Measurements from ENCODE around the gene NXPH4.

The NXPH4 gene

DNA sequence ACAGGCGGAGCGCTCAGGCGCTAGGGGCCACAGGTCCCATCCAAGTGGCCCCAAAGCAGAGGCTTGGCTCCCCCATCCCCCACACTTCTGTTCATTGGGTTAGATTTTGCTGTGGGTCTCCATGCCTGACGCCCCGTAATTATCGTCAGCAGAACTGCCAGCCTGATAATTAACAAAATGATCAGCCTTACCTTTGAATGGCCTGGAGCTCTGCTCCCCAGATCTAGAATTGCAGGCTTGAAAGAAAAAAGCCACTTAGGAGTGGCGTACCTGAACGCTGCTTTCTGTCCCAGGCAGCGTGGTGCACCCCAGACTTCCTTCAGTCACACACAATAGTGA, 40.5 kb upstream of the NXPH4 start:
- Histone ChIP-seq H3K9ac (ENCODE audit: low read length) (no peak overlapping the region), H3K4me1 (ENCODE audit: insufficient read depth, low read length) (peaks cover 8% of the 10 kb centered on the region), H3K9me3 (ENCODE audit: low read length) (no peaks in the 10 kb centered on the region), H3K27ac (ENCODE audit: low read depth, low read length) (no peak overlapping the region), H3K27me3 (ENCODE audit: control insufficient read depth in 1 of 2, insufficient read depth in 2 of 2, low read length in 2 of 2) (no peaks in the 10 kb centered on the region), H3K4me3 (ENCODE audit: low read depth in 1 of 2, low read length in 2 of 2) (no peak overlapping the region), H3K36me3 (ENCODE audit: insufficient read depth, low read length) (peaks cover 73% of the 10 kb centered on the region)

DNA sequence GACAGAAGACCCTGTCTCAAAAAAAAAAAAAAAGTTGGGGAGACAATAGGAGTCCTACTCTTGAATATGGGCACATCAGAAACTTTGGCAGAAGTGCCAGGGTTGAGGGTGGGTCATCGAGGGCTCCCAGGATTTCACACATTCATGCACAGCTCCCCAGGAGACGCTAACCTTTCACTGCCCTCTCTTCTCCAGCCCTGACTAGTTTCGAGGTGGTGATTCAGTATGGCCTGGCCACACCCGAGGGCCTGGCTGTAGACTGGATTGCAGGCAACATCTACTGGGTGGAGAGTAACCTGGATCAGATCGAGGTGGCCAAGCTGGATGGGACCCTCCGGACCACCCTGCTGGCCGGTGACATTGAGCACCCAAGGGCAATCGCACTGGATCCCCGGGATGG, 39.7 kb upstream of the NXPH4 start:
- Histone ChIP-seq H3K27ac (ENCODE audit: low read depth, low read length) (no peak overlapping the region), H3K4me3 (ENCODE audit: low read depth in 1 of 2, low read length in 2 of 2) (no peak overlapping the region), H3K36me3 (ENCODE audit: insufficient read depth, low read length) (peaks cover 80% of the 10 kb centered on the region), H3K4me1 (ENCODE audit: insufficient read depth, low read length) (peaks cover 8% of the 10 kb centered on the region), H3K9ac (ENCODE audit: low read length) (no peak overlapping the region), H3K27me3 (ENCODE audit: control insufficient read depth in 1 of 2, insufficient read depth in 2 of 2, low read length in 2 of 2) (no peaks in the 10 kb centered on the region), H3K9me3 (ENCODE audit: low read length) (no peaks in the 10 kb centered on the region)

DNA sequence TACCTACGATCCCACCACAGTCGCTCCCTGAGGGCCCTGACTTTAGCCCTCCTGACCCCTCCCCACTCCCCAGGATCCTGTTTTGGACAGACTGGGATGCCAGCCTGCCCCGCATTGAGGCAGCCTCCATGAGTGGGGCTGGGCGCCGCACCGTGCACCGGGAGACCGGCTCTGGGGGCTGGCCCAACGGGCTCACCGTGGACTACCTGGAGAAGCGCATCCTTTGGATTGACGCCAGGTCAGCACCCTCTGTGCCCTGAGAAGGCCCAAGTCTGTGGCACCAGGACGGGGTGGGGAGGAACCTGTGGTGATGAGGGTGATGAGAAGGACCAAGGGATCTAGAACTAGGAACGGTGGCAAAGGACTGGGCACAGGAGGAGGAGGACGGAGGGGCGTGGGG, 39.2 kb upstream of the NXPH4 start:
- H3K27ac ChIP-seq (ENCODE audit: low read depth, low read length): no peak overlapping the region
- H3K9ac ChIP-seq (ENCODE audit: low read length): no peak overlapping the region

DNA sequence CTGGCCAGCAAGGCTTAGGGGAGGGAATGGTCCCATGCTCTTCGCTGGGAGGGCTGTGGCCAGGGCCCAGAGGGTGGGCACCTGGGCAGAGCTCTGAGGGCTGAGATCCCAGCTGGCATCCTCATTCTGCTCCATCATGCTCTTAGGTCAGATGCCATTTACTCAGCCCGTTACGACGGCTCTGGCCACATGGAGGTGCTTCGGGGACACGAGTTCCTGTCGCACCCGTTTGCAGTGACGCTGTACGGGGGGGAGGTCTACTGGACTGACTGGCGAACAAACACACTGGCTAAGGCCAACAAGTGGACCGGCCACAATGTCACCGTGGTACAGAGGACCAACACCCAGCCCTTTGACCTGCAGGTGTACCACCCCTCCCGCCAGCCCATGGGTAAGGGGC, 38.4 kb upstream of the NXPH4 start:
- H3K4me1 ChIP-seq (ENCODE audit: insufficient read depth, low read length): peaks cover 8% of the 10 kb centered on the region
- peaks cover 85% of the 10 kb centered on the region for H3K36me3 ChIP-seq (ENCODE audit: insufficient read depth, low read length)

More for the DNA sequence above, 39.2 kb upstream of the NXPH4 start:
- no peaks in the 10 kb centered on the region for H3K27me3 ChIP-seq (ENCODE audit: control insufficient read depth in 1 of 2, insufficient read depth in 2 of 2, low read length in 2 of 2)
- H3K36me3 ChIP-seq (ENCODE audit: insufficient read depth, low read length): peaks cover 85% of the 10 kb centered on the region
- no peaks in the 10 kb centered on the region for H3K9me3 ChIP-seq (ENCODE audit: low read length)
- H3K4me3 ChIP-seq (ENCODE audit: low read depth in 1 of 2, low read length in 2 of 2): no peak overlapping the region
- H3K4me1 ChIP-seq (ENCODE audit: insufficient read depth, low read length): peaks cover 8% of the 10 kb centered on the region

DNA sequence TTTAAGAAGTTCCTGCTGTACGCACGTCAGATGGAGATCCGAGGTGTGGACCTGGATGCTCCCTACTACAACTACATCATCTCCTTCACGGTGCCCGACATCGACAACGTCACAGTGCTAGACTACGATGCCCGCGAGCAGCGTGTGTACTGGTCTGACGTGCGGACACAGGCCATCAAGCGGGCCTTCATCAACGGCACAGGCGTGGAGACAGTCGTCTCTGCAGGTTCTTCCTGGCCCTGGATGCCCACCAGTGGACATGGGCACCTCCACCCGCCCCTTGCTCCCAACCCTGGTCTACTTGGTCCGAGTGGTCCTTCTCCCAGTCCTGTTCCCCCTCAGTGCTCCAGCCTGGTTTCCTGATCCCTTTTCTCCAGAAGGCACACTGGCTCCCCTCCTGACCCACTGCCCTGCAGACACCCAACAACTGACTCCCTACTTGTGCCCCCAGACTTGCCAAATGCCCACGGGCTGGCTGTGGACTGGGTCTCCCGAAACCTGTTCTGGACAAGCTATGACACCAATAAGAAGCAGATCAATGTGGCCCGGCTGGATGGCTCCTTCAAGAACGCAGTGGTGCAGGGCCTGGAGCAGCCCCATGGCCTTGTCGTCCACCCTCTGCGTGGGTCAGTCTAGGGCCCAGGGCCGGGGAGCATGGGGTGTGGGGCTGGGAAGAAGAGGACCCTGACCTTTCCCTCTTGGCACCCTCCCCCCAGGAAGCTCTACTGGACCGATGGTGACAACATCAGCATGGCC, 37.1 kb upstream of the NXPH4 start:
- no peak overlapping the region for H3K27ac ChIP-seq (ENCODE audit: low read depth, low read length)
- H3K4me3 ChIP-seq (ENCODE audit: low read depth in 1 of 2, low read length in 2 of 2): no peak overlapping the region
- no peaks in the 10 kb centered on the region for H3K27me3 ChIP-seq (ENCODE audit: control insufficient read depth in 1 of 2, insufficient read depth in 2 of 2, low read length in 2 of 2)
- H3K9ac ChIP-seq (ENCODE audit: low read length): no peak overlapping the region
- H3K36me3 ChIP-seq (ENCODE audit: insufficient read depth, low read length): peaks cover 86% of the 10 kb centered on the region
- peaks cover 8% of the 10 kb centered on the region for H3K4me1 ChIP-seq (ENCODE audit: insufficient read depth, low read length)
- no peaks in the 10 kb centered on the region for H3K9me3 ChIP-seq (ENCODE audit: low read length)

More for the DNA sequence above, 38.4 kb upstream of the NXPH4 start:
- Histone ChIP-seq H3K4me3 (ENCODE audit: low read depth in 1 of 2, low read length in 2 of 2) (no peak overlapping the region), H3K9me3 (ENCODE audit: low read length) (no peaks in the 10 kb centered on the region), H3K27ac (ENCODE audit: low read depth, low read length) (no peak overlapping the region), H3K27me3 (ENCODE audit: control insufficient read depth in 1 of 2, insufficient read depth in 2 of 2, low read length in 2 of 2) (no peaks in the 10 kb centered on the region), H3K9ac (ENCODE audit: low read length) (no peak overlapping the region)

DNA sequence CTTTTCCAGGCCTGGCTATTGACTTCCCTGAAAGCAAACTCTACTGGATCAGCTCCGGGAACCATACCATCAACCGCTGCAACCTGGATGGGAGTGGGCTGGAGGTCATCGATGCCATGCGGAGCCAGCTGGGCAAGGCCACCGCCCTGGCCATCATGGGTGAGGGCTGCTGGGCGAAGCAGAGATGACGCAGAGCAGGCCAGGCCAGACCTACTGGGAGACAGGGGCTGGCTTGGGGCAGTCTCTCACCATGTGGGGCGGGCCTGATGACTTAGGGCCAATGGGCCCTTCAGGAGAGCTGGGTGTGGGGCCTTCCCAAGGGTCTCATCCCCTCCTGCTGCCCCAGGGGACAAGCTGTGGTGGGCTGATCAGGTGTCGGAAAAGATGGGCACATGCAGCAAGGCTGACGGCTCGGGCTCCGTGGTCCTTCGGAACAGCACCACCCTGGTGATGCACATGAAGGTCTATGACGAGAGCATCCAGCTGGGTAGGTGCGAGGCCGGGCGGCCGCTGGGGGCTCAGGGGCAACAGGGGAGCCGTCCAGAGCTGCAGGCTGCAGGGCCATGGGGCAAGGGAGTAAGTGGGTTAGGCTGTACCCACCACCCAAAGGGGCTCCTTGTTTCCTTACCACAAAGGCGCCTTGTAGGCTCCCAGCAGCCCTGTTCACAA, 36.1 kb upstream of the NXPH4 start:
- H3K27me3 ChIP-seq (ENCODE audit: control insufficient read depth in 1 of 2, insufficient read depth in 2 of 2, low read length in 2 of 2): no peaks in the 10 kb centered on the region
- H3K9ac ChIP-seq (ENCODE audit: low read length): no peak overlapping the region
- peaks cover 90% of the 10 kb centered on the region for H3K36me3 ChIP-seq (ENCODE audit: insufficient read depth, low read length)
- H3K27ac ChIP-seq (ENCODE audit: low read depth, low read length): no peak overlapping the region
- H3K4me1 ChIP-seq (ENCODE audit: insufficient read depth, low read length): peaks cover 4% of the 10 kb centered on the region
- no peak overlapping the region for H3K4me3 ChIP-seq (ENCODE audit: low read depth in 1 of 2, low read length in 2 of 2)
- H3K9me3 ChIP-seq (ENCODE audit: low read length): no peaks in the 10 kb centered on the region

DNA sequence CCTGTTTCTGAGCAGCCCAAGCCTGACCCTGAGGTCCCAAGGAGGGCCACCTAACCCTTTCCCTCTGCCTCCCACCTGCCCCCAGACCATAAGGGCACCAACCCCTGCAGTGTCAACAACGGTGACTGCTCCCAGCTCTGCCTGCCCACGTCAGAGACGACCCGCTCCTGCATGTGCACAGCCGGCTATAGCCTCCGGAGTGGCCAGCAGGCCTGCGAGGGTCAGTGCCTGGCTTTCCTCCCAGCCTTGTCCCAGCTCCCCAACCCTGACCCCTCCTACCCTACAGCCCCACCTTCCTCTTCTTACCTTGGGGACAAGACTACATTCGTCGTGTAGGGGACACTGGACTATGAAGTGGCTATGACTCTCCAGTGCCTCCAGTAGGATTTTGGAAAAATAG, 35.5 kb upstream of the NXPH4 start:
- Histone ChIP-seq H3K36me3 (ENCODE audit: insufficient read depth, low read length) (peaks cover 94% of the 10 kb centered on the region), H3K27ac (ENCODE audit: low read depth, low read length) (no peak overlapping the region), H3K9ac (ENCODE audit: low read length) (no peak overlapping the region)

DNA sequence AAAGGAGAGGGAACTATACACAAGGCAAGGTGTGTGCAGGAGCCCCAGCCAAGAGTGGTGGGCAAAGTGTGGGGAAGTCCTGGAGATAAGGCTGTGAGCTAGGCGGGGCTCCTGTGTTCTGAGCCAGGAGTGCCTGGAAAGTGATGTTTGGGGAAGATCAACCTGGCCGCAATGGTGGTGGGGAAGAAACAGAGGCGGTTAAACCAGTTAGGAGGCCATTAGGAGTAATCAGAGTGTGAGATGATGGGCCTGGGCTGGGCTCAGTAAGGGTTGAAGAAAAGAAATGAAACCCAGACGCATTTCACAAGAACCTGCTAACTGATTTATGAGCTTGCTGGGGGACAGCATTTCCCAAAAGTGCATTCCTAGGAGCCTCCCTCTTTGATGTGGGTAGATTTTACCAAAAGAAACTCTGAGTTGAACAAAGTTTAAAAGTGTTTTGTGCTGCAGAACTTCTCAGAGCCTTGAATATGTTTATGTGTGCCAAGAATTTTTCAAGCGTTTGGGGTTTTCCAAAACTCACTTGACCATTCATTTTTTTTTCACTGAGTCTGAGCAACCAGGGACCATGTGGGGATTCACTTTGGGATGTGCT, 34.9 kb upstream of the NXPH4 start:
- Histone ChIP-seq H3K4me3 (ENCODE audit: low read depth in 1 of 2, low read length in 2 of 2) (no peak overlapping the region), H3K4me1 (ENCODE audit: insufficient read depth, low read length) (no peaks in the 10 kb centered on the region), H3K27ac (ENCODE audit: low read depth, low read length) (no peak overlapping the region), H3K27me3 (ENCODE audit: control insufficient read depth in 1 of 2, insufficient read depth in 2 of 2, low read length in 2 of 2) (no peaks in the 10 kb centered on the region), H3K9ac (ENCODE audit: low read length) (no peak overlapping the region), H3K36me3 (ENCODE audit: insufficient read depth, low read length) (peaks cover 94% of the 10 kb centered on the region), H3K9me3 (ENCODE audit: low read length) (no peaks in the 10 kb centered on the region)

More for the DNA sequence above, 35.5 kb upstream of the NXPH4 start:
- H3K4me1 ChIP-seq (ENCODE audit: insufficient read depth, low read length): no peaks in the 10 kb centered on the region
- H3K4me3 ChIP-seq (ENCODE audit: low read depth in 1 of 2, low read length in 2 of 2): no peak overlapping the region
- H3K9me3 ChIP-seq (ENCODE audit: low read length): no peaks in the 10 kb centered on the region
- H3K27me3 ChIP-seq (ENCODE audit: control insufficient read depth in 1 of 2, insufficient read depth in 2 of 2, low read length in 2 of 2): no peaks in the 10 kb centered on the region

DNA sequence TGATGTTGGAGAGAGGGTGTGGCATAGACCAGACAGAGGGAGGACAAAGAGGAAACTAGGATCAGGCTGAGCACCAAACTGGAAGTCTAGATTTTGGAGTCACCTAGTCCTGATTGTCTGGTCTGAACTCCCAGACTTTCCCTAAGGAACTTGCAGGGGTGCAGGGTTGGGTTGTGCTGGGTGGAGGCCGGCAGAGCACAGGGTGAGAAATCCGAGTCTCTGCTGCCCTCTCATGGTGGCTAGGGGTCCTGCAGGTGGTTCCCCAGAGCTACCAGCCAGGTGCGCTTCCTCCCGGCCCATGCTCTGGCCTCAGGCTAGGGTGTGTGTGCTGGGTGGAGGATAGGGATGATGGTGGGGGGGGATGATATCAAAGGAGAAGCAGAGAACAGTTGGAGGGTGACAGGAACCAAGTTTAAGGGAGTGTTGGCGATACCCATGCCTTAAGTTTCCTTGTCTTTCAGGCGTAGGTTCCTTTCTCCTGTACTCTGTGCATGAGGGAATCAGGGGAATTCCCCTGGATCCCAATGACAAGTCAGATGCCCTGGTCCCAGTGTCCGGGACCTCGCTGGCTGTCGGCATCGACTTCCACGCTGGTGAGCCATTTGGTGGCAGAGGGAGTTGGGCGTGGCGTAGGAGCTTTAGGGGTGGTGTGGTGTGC, 33.5 kb upstream of the NXPH4 start:
- Histone ChIP-seq H3K9ac (ENCODE audit: low read length) (no peak overlapping the region), H3K9me3 (ENCODE audit: low read length) (no peaks in the 10 kb centered on the region), H3K27ac (ENCODE audit: low read depth, low read length) (no peak overlapping the region), H3K4me1 (ENCODE audit: insufficient read depth, low read length) (no peaks in the 10 kb centered on the region), H3K27me3 (ENCODE audit: control insufficient read depth in 1 of 2, insufficient read depth in 2 of 2, low read length in 2 of 2) (no peaks in the 10 kb centered on the region), H3K4me3 (ENCODE audit: low read depth in 1 of 2, low read length in 2 of 2) (no peak overlapping the region), H3K36me3 (ENCODE audit: insufficient read depth, low read length) (peaks cover 94% of the 10 kb centered on the region)

DNA sequence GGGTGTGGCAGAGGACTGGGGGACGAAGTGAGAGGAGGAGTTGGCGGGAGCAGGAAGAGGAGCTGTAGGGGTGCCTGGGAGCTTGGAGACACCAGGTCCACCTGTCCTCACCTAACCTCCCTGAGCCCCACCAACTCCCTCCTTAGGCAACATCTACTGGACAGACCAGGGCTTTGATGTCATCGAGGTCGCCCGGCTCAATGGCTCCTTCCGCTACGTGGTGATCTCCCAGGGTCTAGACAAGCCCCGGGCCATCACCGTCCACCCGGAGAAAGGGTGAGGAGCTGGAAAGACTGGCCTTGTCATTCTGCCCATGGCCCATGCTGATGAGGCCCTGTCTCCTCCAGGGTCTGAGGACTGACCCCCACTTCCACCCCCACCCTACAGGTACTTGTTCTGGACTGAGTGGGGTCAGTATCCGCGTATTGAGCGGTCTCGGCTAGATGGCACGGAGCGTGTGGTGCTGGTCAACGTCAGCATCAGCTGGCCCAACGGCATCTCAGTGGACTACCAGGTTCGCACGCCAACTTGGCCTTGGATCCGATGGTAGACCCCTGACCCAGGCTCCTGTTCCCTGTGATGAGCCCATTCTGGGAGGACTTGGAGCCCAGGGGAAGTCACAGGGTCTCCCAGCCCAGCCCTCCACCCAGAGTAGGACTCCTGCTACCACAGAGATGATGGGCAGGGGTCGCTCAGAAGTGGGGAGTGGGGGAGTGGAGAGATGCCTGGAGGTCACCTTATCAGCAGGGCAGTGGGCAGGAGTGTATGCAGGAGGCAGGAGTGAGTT, 32.5 kb upstream of the NXPH4 start:
- peaks cover 95% of the 10 kb centered on the region for H3K36me3 ChIP-seq (ENCODE audit: insufficient read depth, low read length)
- H3K27ac ChIP-seq (ENCODE audit: low read depth, low read length): no peak overlapping the region
- no peak overlapping the region for H3K9ac ChIP-seq (ENCODE audit: low read length)
- H3K4me3 ChIP-seq (ENCODE audit: low read depth in 1 of 2, low read length in 2 of 2): no peak overlapping the region
- no peaks in the 10 kb centered on the region for H3K4me1 ChIP-seq (ENCODE audit: insufficient read depth, low read length)
- H3K27me3 ChIP-seq (ENCODE audit: control insufficient read depth in 1 of 2, insufficient read depth in 2 of 2, low read length in 2 of 2): no peaks in the 10 kb centered on the region
- no peaks in the 10 kb centered on the region for H3K9me3 ChIP-seq (ENCODE audit: low read length)

DNA sequence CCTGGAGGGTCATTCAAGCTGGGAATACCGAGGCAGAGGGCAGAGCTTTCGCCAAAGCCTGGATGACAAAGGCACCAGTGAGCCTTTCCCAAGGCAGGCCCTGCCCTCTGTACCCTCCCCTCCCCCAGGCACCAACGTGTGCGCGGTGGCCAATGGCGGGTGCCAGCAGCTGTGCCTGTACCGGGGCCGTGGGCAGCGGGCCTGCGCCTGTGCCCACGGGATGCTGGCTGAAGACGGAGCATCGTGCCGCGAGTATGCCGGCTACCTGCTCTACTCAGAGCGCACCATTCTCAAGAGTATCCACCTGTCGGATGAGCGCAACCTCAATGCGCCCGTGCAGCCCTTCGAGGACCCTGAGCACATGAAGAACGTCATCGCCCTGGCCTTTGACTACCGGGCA, 31.2 kb upstream of the NXPH4 start:
- peaks cover 86% of the 10 kb centered on the region for H3K36me3 ChIP-seq (ENCODE audit: insufficient read depth, low read length)
- H3K9ac ChIP-seq (ENCODE audit: low read length): no peak overlapping the region
- H3K9me3 ChIP-seq (ENCODE audit: low read length): no peaks in the 10 kb centered on the region
- no peak overlapping the region for H3K4me3 ChIP-seq (ENCODE audit: low read depth in 1 of 2, low read length in 2 of 2)
- H3K27me3 ChIP-seq (ENCODE audit: control insufficient read depth in 1 of 2, insufficient read depth in 2 of 2, low read length in 2 of 2): no peaks in the 10 kb centered on the region
- H3K27ac ChIP-seq (ENCODE audit: low read depth, low read length): no peak overlapping the region
- peaks cover 3% of the 10 kb centered on the region for H3K4me1 ChIP-seq (ENCODE audit: insufficient read depth, low read length)

Data from muscle layer of colon (tissue), 2 donors.